NCI-H446 treated with DMSO at 0.1 percent for 48 hours (cell line): ENCODE measurements around the gene KBTBD4.

Experiments used
- DNase-seq: peaks from one replicate; lab custom pipeline; 2025; lab: John Stamatoyannopoulos, UW

KBTBD4 gene

GRCh38 chr11:47578524-47579494, at the start of gene KBTBD4, which contains the start of gene NDUFS3:
TSS of gene KBTBD4 (minus strand) at chr11:47578970. CDS start at chr11:47578951, 19 bp downstream.
TSS of gene NDUFS3 (plus strand) at chr11:47579074. CDS start at chr11:47579092, 18 bp downstream.
- peak; percentile 82 for DNase-seq

DNA sequence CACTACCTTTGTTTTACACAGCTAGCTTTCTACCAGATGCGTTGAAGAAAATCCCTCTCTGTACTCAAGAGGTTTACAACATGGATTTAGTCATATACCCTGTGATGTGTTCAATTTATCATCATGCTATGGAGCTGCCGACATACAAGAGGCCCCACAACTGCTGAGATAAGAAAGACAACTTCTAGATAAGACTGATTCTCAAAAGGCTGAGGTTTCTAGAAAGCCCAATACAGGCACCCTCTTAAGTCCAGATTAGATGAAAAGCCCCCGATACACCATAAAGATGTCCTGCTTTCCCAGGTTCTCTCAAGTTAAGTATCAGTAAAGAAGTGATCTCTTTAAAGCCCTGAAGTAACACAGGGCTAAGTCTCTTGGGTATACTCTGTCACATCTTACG, 49.3 kb upstream of the KBTBD4 start:
- no peak for DNase-seq

GRCh38 chr11:47626234-47626633, 47.5 kb upstream of the KBTBD4 start:
- no peak for DNase-seq

- no peak for DNase-seq
Observed at GRCh38 chr11:47620836-47621378, 42.1 kb upstream of the KBTBD4 start.

GRCh38 chr11:47617417-47617809, 38.6 kb upstream of the KBTBD4 start:
- no peak for DNase-seq

GRCh38 chr11:47616726-47617416, 38.1 kb upstream of the KBTBD4 start:
- DNase-seq = peak; percentile 16

- no peak for DNase-seq
Observed at GRCh38 chr11:47615249-47615648, 36.5 kb upstream of the KBTBD4 start.

DNA sequence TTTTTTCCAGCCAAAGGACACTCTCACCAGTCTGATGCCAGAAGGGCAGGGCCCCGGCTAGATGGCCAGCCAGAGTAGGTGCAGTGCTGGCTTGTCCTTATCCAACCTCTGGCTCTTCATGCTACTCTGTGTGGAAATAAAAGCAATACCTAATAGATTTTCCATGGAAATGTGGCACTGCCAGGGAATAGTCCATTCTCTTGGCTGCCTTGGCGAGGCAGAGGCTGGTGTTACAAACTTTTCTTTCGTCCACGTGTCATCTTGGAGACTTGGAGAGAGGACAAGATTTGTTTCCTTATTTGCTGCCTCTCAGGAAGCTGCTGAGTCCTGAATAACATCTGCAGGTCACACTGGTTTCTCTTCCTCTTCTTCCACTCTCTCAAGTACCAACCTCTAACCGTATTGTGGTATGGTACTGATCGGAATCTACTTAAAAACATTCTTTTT, 32.6 kb upstream of the KBTBD4 start:
- no peak for DNase-seq

DNA sequence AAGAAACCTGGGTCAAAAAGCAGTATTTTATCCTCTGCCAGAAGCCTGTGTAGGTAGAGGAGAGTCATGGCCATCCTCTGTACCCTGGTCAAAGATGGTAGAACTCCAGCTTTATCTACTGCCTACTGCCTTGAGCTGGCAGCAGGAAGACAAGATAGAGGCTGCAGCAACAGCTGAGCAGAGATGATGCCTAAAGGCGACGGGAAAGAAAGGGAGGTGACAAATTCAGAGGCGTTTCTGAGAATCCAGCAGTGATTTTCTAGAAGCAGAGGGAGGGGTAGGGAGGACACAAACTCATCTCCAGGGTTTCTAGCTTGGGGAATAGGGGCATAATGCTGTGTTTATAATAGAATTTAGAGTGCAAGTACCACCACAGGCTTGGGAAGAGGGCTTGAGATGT, 30.9 kb upstream of the KBTBD4 start:
- no peak for DNase-seq

DNA sequence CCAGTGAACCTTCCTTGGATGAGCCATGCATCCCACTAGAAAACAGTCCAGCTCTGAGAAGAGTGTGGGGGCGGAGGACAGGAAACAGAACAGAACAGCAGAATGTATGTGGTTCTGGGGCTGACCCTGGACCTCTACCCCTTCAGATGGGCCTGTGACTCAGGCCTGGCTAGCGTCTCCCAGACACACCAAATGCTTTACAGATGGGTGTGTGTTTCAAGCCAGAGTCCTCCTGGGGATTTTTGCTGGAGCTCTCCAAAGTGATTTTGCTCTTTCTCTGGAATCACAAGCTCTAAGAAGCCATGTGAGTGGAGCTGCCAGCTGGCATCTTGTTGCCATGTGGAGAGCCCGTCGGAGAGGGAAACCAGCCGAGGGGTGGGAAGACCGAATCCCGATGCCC, 28.6 kb upstream of the KBTBD4 start:
- peak; percentile 48 for DNase-seq

GRCh38 chr11:47606731-47607130, 28.0 kb upstream of the KBTBD4 start:
- no peak for DNase-seq

GRCh38 chr11:47605921-47606320, 27.2 kb upstream of the KBTBD4 start:
- no peak for DNase-seq

- DNase-seq = no peak
Observed at GRCh38 chr11:47603295-47603694, 24.5 kb upstream of the KBTBD4 start.

- no peak for DNase-seq
Observed at GRCh38 chr11:47599902-47600301, 21.1 kb upstream of the KBTBD4 start.

GRCh38 chr11:47595967-47596366, 17.2 kb upstream of the KBTBD4 start:
- DNase-seq = no peak

DNA sequence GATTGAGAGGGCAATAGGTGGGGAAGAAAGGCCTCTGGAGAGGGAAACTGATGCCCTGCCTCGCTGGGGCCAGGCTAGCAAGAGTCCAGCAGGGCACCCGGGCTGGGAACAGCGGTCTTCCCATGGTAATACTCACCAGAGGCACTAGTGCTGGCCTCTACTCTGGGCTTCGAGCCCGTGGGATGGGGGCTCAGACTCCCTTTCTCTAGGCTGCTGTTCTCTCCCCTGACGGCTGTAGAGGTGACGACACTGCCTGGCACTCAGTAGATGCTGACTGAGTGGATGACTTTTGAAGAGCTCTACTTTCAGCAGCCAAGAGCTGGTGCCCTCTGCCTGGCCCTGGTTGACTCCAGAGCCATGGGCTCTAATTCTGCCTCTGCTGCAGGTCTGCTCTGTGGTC, 16.3 kb upstream of the KBTBD4 start:
- DNase-seq = no peak

DNA sequence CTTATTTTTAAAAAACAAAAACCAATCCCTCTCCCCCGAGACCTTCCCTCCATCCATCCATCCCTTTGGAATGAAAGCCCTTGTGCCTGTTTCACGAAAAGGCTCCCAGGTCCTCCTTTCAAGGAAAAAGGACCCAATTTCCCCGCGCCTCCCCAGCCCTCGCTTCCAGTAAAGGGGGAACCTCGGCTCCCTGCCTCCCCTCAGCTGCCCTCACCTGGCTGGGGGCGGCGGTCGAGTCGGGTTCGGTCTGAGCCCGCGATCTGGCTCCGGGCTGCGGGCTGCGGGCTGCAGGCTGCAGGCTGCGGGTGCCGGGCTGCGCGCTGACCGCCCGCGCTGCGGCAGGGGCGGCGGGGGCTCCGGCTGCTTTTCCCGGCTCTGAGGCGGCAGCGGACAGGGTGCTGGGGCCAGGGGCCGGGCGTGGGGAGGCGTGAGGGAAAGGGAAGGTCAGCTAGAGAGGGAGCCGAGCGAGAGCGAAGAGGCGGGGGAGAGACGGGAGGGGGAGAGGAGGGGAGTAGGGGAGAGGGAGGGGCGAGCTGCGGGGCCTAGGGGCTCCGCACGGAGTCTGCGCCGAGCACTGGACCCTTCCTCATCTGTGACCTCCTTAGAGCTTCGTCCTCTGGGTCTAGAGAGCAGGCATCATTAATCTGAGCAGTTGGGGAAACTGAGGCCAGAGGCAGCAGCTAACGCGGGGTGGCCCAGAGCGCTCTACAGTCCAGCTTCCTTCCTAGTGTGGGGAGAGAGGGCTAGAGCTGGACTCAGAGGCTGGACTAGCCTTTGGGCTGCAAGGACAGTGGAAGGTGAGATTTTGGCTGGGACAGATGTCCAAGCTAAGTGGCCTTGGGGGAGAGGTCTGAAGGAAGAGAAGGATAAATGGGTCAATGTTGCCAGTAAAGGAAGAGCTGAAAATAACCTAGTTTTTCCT, 15.4 kb upstream of the KBTBD4 start, which contains the start of gene C1QTNF4:
Gene C1QTNF4, minus strand, starts transcription at position 478 of the 922 bp plus-strand sequence. CDS start 3,601 bp downstream, outside the sequence.
- DNase-seq = no peak

- DNase-seq = no peak
Observed at GRCh38 chr11:47593492-47593933, 14.7 kb upstream of the KBTBD4 start.

- DNase-seq = no peak
Observed at GRCh38 chr11:47592970-47593369, 14.2 kb upstream of the KBTBD4 start.

- no peak for DNase-seq
Observed at GRCh38 chr11:47592251-47592650, 13.5 kb upstream of the KBTBD4 start.

- no peak for DNase-seq
Observed at GRCh38 chr11:47591764-47592163, 13.0 kb upstream of the KBTBD4 start.
